Activated naive CD8-positive, alpha-beta T cell treated with anti-CD3 and anti-CD28 coated beads, Interleukin-2, amount 50 U/mL, for 16 hours (primary cell): ENCODE results near the gene CDH22.

Source experiments
- DNase-seq: peaks from one replicate; pipeline ENCODE4 v3.0.0-alpha.2; 2020; ENCODE audit warnings: low read depth, low spot score

Gene CDH22

GRCh38 chr20:46172455-46172854, 135.8 kb downstream of the CDH22 start:
- DNase-seq, result no peak

GRCh38 chr20:46171909-46172308, 136.4 kb downstream of the CDH22 start:
- DNase-seq, result no peak

GRCh38 chr20:46171476-46171875, 136.8 kb downstream of the CDH22 start:
- DNase-seq, result no peak

DNA sequence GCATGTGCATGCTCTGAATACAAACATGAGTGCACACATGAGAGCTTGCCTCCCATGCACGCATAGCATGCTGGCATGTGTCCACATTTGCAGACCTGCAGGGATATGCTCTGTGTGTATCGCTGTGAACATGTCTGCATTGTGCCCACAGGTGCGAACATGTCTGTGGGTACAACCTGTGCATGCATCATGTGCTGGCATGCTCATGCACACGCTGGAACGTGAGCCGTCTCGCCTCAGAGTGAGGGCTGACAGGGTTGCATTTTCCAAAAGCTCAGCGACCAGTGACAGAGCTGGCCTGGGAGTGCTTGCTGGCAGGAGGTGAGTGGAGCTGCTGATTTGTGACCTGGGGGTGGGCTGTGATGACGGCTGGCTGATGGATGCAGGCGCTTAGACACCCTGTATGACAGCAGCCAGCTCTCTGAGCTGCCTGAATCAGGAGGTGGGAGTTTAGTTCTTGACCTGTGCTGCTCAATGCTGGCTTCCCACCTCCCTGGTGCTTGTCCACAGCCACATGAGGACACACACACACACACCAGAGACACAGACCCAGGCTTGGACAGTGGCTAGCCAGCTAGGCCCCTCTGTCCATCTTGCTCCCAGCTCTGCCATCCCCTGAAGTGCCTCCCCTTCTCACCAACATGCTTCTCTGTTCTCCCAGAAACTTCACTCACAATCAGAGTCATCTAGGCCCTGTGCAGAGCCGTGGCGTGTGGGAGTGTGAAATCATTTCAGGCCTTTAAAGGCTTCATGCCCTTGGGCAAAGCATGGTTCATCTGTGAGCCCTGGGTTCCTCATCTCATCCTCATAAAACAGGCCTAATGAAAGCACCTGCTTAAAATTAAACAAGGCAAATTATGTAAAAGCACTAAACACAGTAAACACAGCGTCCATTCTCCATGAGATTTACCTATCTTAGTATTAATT, 138.8 kb downstream of the CDH22 start:
- no peak for DNase-seq

DNA sequence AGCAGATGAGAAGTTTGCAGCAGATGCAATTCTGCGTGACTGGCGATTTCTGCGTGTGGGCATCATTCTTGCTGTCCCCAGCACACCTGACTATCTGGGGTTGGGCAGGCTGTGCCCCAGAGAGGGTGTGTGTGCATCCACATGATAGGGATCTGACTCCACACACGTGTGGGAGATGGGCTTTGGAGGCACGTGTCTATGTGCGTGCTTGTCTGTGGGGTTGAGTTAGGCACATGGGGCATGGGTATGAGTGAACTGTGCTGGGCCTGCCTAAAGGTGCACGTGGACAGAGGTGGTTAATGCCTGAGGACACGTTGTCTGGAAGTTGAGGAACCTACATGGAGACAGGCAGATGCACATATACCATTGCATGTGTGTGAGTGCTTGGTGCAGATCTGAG, 139.9 kb downstream of the CDH22 start:
- DNase-seq, result no peak

- DNase-seq, result no peak
Observed at GRCh38 chr20:46167080-46167479, 141.2 kb downstream of the CDH22 start.

DNA sequence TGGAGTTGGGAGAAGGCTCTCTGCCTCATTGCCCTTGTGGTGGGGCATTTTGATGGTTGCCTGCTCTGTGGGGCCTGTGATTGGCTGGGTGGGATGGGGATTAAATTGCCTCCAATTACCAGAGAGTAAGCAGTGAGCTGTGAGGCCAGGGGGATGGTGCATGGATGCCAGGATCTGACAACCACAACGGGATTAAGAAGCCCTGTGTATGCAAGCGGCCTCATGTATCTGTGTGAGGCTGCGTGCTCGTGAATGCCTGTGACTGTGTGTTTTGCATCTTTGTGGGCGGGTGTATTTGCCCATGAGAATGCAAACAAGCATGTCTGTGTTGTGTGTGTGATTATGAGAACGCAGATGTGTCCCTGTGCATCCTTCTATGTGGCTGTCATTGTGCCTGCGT, 144.0 kb downstream of the CDH22 start:
- DNase-seq, result no peak

- DNase-seq, result no peak
Observed at GRCh38 chr20:46161921-46162320, 146.4 kb downstream of the CDH22 start.

DNA sequence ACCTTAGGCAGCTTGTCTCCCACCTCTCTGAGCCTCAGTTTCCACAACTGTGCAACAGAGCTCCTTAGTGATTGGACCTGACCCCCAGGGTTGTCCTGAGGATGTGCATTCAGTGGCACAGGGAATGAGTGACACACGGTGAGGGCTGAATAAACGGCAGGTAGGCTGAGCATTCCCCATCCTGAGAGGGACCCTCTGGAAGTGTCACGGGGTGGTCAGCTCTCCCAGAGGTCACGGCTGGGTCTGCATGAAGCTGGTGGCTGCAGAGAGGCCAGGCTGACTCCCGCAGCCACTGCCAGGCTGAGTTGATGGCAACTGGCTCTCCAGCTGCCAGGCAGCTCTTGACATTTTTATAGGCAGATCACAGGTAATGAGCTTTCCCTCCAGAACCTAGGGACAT, 147.6 kb downstream of the CDH22 start:
- DNase-seq, result no peak

DNA sequence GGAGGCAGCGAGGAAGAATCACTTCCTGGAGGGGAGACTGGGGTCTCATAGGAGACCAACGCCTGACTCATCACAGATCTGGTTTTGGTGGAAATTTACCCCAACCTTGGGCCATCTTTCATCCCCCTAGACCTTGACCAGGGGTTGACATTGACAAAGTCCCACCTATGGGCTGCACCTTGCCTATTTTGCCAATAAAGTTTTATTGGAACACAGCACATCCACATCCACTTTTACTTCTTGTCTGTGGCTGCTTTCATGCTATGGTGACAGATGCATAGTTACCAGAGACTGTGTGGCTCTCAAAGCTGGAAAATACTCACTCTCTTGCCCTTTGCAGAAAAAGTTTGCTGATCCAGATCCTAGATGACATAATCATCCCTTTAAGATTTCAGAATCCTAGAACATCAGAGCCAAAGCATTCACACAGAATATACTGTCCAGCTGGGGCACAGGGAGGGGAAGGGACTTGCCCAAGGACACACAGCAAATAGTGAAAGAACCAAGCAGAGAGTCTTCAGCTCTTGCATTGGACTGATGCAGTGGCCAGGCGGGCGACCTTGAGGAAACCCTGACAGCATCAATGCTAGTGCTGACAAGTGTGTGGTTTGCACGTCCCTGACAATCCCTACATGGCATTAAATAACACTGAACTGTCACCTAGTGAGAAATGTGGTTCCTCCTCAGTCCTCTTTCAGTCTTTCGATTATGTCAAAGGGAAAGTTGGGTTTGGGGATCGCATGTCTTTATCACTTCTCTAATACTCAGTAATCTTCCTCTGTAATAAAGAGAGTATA, 149.0 kb downstream of the CDH22 start:
- no peak for DNase-seq

DNA sequence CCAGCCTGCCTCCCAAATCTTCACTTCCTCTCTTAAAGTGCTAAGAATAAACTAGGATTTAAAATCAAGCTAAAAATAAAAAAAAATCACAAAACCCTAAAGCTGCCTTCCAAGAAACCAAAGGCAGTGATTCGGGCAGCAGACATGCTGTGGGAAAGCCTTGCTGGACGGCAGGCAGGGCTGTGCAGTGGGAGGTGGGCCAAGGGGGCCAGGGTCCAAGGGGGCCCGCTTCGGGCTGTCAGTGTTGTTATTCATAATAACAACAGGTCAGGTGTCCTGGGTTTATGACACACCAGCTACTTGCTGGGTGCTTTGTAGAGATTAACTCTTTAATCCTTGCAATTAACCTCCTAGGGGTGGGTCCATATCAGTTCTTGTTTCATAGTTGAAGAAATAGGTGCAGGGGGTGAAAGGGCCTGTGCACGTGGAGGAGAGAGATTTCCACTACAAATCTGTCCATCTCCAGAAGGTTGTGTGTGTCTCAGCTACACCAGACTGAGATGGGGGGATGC, 149.8 kb downstream of the CDH22 start:
- no peak for DNase-seq

GRCh38 chr20:46157625-46158024, 150.7 kb downstream of the CDH22 start:
- DNase-seq, result no peak

DNA sequence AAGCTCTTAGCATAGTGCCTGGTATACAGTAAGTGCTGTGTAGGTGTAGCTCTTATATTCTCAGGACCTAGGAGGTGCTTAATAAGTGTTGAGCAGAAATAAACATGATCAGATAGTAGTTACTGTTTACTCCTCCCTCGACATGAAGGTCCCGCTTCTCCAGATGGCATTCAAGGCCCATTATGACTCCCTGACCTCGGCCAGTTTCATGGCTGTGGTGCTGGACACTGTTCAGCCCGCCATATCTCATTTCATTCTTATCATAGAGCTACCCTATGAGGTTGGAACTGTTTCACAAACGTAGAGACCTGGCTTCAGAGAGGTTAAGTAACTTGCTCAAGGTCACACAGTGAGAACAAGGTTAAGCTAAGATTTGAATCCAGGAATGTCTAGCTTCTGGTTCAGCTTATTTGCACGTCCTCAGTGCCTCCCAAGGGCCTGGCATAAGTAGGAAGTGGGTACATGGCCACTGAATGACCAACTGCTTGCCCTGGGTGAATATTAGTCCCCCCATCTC, 151.2 kb downstream of the CDH22 start:
- DNase-seq, result no peak

- no peak for DNase-seq
Observed at GRCh38 chr20:46156065-46156464, 152.2 kb downstream of the CDH22 start.

DNA sequence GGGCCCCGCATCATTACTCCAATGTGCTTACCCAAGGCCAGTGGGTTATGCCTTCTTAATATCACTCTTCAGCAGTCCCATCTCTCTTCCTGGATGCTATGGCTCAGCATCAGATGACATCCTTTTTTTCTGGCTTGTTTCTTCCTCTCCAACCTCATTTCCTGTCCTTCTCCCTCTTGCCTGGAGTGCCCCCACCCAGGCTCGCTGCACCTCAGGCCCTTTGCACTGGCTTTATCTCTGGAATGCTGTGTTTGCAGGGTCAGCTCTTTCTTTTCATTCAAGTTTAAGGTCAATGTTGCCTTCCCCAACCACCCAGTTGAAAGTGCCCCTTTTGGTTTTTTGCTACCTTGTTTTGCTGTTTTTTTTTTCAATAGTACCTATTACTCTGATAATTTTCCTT, 153.5 kb downstream of the CDH22 start:
- DNase-seq, result no peak

- no peak for DNase-seq
Observed at GRCh38 chr20:46154305-46154704, 154.0 kb downstream of the CDH22 start.

DNA sequence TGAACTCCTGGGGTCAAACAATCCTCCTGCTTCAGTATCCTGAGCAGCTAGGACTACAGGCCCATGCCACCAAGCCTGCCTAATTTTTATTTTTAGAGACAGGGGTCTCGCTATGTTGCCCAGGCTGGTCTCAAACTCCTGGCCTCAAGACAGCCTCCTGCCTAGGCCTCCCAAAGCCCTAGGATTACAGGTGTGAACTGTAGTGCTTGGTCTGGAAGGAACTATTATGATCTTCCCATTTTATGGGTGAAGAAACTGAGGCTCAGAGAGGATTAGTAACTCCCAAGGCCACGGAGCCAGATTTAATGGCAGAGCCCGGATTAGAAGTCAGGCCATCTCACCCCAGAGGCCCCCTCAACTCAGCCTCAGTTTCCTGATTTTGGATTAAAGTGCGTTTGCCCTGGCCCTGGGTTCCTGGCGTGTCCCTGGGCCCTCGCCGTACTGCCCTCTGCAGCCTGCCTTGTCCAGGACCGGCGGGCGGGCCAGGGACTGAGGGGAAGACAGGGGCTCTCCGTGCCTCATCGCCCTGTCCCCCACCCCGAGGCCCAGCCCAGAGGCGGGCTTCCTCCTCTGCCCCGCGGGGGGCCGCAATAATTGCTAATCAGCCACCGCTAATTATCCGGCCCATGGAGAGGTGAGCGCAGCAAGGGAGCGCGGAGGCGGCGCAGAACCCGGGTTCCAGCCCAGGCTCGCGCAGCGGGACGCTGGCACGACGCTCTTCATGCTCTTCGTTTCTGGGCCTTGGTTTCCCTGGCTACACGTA, 155.3 kb downstream of the CDH22 start:
- no peak for DNase-seq

DNA sequence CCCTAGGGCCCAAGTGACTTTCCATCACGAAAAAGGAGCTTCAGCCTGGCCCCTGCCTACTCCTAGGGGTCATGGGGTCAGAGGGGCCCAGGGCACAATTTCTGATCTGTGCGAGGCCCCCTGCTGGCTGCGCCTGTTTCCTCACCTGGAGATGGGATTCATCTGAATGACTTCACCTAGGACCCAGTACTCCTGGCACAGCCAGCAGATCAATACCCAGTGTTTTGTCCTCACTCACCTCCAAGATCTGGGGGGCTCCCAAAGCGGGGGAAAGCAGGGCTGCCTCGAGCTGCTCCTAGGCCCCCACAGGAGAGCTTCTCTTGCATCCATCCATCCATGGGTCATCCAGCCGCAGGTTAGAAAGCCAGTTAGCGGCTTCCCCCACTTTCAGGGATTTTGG, 156.4 kb downstream of the CDH22 start:
- DNase-seq, result no peak

- DNase-seq, result no peak
Observed at GRCh38 chr20:46150943-46151342, 157.4 kb downstream of the CDH22 start.

DNA sequence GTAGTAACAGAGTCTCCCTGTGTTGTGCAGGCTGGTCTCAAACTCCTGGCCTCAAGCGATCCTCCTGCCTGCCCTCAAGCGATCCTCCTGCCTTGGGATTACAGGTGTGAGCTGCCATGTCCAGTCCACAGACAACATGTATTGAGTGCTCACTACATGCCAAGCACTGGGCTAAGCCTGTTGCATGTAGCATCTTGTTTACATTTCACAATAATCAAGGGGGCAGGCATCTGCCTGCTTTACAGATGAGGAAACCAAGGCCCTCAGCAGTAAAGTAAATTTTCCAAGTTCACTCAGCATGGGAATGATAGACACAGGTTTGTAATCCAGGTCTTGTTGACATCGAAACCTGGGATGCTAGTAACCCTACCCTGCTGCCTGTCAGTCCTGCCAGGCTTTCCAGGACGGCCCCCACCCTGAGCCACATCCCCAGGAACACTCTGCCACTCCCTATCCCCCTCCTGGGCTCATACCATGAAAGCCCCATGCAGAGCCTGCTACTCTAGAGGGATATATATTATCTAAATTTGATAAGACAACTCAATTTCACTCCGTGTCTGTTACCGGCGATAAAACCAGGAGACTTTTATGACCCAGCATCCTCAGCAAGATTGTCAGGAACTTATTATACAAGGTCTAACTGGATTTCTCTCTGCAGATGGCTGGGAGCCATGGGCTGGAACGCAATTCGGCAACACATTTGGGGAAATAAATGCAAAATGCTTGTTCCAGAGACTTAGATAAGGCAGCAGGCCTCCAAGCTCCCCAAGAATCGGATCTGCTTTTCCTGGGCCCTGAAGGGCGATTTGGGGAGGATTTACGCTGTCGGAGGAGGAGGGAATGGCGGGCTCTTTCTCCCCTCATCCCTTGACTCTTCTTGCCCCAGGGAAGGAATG, 159.7 kb downstream of the CDH22 start:
- no peak for DNase-seq

DNA sequence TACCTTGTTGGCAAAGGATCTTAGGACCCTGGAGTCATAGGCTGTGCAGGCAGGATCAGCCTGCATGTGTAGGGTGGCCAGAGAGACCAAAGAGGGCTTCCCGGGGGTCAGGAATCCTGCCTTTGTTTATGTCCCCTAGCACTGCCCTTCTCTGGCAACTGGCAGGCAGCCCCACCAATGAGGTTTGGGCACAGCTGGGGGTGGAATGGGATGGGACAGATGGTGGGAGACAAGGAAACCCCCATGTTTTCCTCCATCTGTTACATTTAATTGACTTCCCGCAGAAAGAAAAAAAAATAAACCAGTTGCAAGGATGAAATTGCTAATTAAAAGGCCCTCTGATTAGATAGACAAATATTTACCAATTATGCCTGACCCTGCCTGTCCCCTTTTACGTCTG, 162.6 kb downstream of the CDH22 start:
- DNase-seq, result no peak
